Fibroblast of pulmonary artery (primary cell): ENCODE results near the gene CLIC5.

Experiments used
- DNase-seq: peaks from one replicate; pipeline ENCODE4 v3.0.0-alpha.2; 2010; ENCODE audit warnings: low read depth
- H3K4me3 ChIP-seq: replicated peaks from 2 replicates; pipeline ENCODE4 v1.5.1; 2011; ENCODE audit warnings: low read depth, mild to moderate bottlenecking, control low read depth, low read length, moderate library complexity
- CTCF ChIP-seq: IDR thresholded peaks from 2 replicates; pipeline ENCODE4 v1.5.1; 2011; ENCODE audit warnings: mild to moderate bottlenecking, control low read depth, low read length, inconsistent platforms; ENCODE audit errors: missing control alignments

The CLIC5 gene

GRCh38 chr6:46014046-46014445, 1.6 kb downstream of the CLIC5 start:
- DNase-seq: no peak
- H3K4me3 ChIP-seq: no peak overlapping the region
- no peak for TF ChIP-seq CTCF

GRCh38 chr6:46013639-46014038, 2.0 kb downstream of the CLIC5 start:
- no peak overlapping the region for H3K4me3 ChIP-seq
- TF ChIP-seq CTCF: no peak
- no peak for DNase-seq

GRCh38 chr6:46012834-46013233, 2.8 kb downstream of the CLIC5 start:
- no peak overlapping the region for H3K4me3 ChIP-seq
- no peak for TF ChIP-seq CTCF
- no peak for DNase-seq

GRCh38 chr6:46011188-46012085, 4.2 kb downstream of the CLIC5 start:
- no peak for DNase-seq
- no peak for TF ChIP-seq CTCF
- no peak overlapping the region for H3K4me3 ChIP-seq

GRCh38 chr6:46010771-46011170, 4.9 kb downstream of the CLIC5 start:
- TF ChIP-seq CTCF: no peak
- H3K4me3 ChIP-seq: no peak overlapping the region
- no peak for DNase-seq

GRCh38 chr6:46010270-46010669, 5.4 kb downstream of the CLIC5 start:
- no peak for DNase-seq
- H3K4me3 ChIP-seq: no peak overlapping the region
- no peak for TF ChIP-seq CTCF

- DNase-seq: no peak
- TF ChIP-seq CTCF: no peak
- H3K4me3 ChIP-seq: no peak overlapping the region
Measured at GRCh38 chr6:46002264-46002663, 13.4 kb downstream of the CLIC5 start.
